ENCODE measurements around the gene FGF13.

Gene FGF13

DNA sequence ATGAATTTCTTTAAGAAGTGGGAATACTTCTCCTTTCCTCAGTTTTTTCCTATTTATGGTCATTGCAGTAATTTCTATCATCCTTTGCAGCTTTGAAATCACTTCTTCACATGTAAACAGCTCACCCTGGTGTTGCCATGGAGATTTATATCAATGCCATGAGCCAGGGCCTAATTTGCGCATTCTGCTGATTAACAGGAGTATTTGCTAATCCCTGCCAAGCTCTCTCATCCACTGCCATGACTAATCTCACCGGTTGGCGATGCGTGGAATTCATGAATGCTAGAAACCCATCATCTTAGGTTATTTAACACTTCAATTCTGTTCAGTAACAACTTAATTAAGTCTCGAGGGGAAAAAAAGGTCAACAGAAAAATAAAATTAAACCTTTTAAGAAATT lies 11.8 kb upstream of the FGF13 start:
- no peak for TF ChIP-seq Cebpa-rat (IDR thresholded peaks at IDR 0.05)
- H3K9me3 ChIP-seq (replicated peaks in 1 of 11), result no peaks in the 10 kb centered on the region
- peaks cover 0 to 3% (median 0%) of the 10 kb centered on the region in 11 experiments; a peak in 1 of 22 replicates for H4K20me1 ChIP-seq
- H3K27me3 ChIP-seq, result peaks cover 95 to 100% (median 99%) of the 10 kb centered on the region in 11 experiments
- H3K4me2 ChIP-seq, result no peak overlapping the region
- no peak overlapping the region for H3K4me3 ChIP-seq
- no peaks in the 10 kb centered on the region for H3K4me1 ChIP-seq
- no peak overlapping the region for H3K27ac ChIP-seq
- H3K9ac ChIP-seq, result no peak overlapping the region
- no peaks in the 10 kb centered on the region for H3K36me3 ChIP-seq

DNA sequence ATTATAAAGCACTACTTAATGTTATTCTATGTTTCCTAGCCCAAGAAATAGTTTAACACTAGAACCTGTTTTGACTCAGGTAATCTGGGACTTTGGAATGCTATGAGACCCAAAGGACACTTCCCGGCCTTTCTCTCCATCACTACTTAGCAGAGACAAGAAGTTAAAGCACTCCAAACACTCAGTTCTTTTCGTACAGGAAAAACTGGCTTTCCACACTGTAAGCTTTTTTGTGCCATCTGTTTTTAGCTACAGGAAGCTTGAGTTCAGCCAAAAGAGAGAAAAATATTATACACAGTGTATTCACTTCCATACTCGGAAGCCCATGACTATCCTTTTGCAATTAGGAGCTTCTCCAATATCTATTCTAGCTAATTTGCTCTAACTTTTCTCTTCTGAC lies 7.9 kb upstream of the FGF13 start:
- Histone ChIP-seq H3K4me2 (no peak overlapping the region), H4K20me1 (peaks cover 0 to 6% (median 0%) of the 10 kb centered on the region in 11 experiments; a peak in 1 of 22 replicates), H3K4me1 (no peaks in the 10 kb centered on the region), H3K36me3 (no peaks in the 10 kb centered on the region), H3K4me3 (no peak overlapping the region), H3K27me3 (peaks cover 96 to 100% (median 99%) of the 10 kb centered on the region in 11 experiments), H3K9ac (no peak overlapping the region), H3K9me3 (replicated peaks in 1 of 11) (no peaks in the 10 kb centered on the region), H3K27ac (no peak overlapping the region)
- no peak for TF ChIP-seq Cebpa-rat (IDR thresholded peaks at IDR 0.05)

DNA sequence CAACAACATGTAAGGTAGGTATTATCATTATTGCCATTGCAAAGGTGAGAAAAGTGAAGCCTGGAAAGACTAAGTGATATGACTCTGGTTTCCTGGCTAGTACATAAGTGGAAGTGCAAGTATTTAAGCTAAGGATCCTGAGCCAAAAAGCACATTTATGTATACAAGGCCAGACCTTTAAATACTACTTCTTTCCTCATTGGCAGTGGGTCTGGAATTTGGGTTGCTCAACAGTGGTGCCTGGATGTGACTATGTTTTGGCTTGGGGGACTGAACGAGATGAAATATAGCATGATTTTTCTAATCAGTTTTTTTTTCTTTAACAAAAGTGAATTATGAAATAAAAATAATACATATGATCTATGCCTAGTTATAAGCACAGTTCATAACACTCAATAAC lies 7.4 kb upstream of the FGF13 start:
- H3K27ac ChIP-seq, result no peak overlapping the region
- H3K36me3 ChIP-seq, result no peaks in the 10 kb centered on the region
- H3K4me2 ChIP-seq, result no peak overlapping the region
- no peaks in the 10 kb centered on the region for H3K4me1 ChIP-seq
- H3K4me3 ChIP-seq, result no peak overlapping the region
- H3K9ac ChIP-seq, result no peak overlapping the region
- H4K20me1 ChIP-seq, result peaks cover 0 to 6% (median 0%) of the 10 kb centered on the region in 11 experiments; a peak in 1 of 22 replicates
- no peaks in the 10 kb centered on the region for H3K9me3 ChIP-seq (replicated peaks in 1 of 11)
- no peak for TF ChIP-seq Cebpa-rat (IDR thresholded peaks at IDR 0.05)
- H3K27me3 ChIP-seq, result peaks cover 95 to 100% (median 99%) of the 10 kb centered on the region in 11 experiments

DNA sequence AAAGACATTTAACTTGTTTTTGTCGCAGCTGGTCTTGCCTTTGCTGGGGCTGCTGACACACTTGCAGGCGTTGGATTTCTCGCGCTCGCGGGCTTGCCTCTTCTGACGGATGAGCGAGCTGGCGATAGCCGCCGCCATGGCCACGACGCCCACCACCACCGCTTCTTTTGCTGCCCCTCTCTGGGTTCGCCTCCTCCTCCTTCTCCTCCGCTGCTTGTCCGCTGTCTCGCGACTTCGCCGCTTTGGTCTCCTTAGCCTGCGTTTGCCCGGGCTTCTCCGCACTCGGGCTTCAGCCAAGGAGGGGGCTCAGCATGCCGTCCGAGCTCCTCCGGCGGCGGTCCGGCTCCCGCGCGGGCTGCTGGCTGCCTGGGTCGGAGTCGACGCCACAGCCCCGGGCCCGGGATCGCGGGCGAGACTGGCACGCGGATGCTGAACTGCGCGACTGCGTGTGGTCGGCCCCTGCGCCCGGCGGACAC lies 613 bp downstream of the FGF13 start:
- Histone ChIP-seq H3K27ac (no peak overlapping the region), H3K36me3 (no peaks in the 10 kb centered on the region), H3K4me2 (no peak overlapping the region), H3K4me3 (no peak overlapping the region), H3K4me1 (no peaks in the 10 kb centered on the region), H3K27me3 (peaks cover 79 to 92% (median 87%) of the 10 kb centered on the region in 11 experiments), H4K20me1 (peaks cover 0 to 3% (median 0%) of the 10 kb centered on the region in 11 experiments; a peak in 3 of 22 replicates), H3K9me3 (replicated peaks in 1 of 11) (peaks cover 3 to 26% (median 15%) of the 10 kb centered on the region in 11 experiments; a peak in 15 of 22 replicates), H3K9ac (no peak overlapping the region)
- no peak for TF ChIP-seq Cebpa-rat (IDR thresholded peaks at IDR 0.05)

DNA sequence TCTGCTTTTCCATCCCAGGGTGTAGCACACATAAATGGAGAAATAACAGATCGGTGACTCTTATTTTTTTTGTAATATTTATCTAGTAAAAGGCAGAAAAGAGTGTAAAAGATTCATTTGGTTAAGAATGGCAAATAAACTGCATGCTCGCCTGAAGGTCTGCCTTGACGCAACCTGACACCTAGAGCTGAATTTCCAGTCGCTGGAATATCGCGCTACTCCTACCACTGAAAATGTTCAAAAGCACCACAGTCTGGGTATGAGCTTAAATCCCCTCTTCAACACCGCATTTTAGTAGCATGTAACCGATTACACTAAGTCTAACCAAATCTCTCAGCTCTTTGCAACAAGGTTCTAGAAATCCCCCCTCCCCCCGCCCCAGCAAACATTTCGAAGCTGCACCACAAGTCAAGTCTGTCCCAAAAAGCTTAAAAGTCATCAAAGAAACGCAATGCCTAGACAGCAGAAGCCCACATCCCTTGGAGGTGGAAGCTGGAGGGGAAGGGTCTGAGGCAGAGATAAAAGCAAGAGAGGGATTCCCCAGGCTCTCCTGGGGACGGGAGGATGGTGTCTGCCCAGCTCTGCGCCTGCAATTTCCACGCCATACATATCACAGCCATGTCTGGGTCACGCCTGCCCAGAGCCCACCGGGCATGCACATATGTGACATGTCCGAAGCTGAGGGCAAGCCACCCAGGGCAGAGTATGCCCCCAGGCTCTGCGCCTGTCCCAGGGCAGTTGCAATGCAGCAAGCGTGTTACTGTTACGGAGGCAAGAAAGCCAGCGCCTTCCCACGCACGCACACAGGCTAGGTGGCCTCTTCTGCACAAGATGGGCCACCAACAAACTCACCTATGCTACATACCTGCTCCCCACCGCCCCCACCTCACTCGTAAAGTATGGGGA lies 1.4 kb downstream of the FGF13 start:
- H4K20me1 ChIP-seq, result peaks cover 0 to 3% (median 0%) of the 10 kb centered on the region in 11 experiments; a peak in 3 of 22 replicates
- no peak for TF ChIP-seq Cebpa-rat (IDR thresholded peaks at IDR 0.05)
- H3K36me3 ChIP-seq, result no peaks in the 10 kb centered on the region
- no peak overlapping the region for H3K9ac ChIP-seq
- no peaks in the 10 kb centered on the region for H3K4me1 ChIP-seq
- no peak overlapping the region for H3K27ac ChIP-seq
- H3K4me2 ChIP-seq, result no peak overlapping the region
- peaks cover 3 to 26% (median 15%) of the 10 kb centered on the region in 11 experiments; a peak in 15 of 22 replicates for H3K9me3 ChIP-seq (replicated peaks in 1 of 11)
- peaks cover 81 to 92% (median 87%) of the 10 kb centered on the region in 11 experiments for H3K27me3 ChIP-seq
- no peak overlapping the region for H3K4me3 ChIP-seq

DNA sequence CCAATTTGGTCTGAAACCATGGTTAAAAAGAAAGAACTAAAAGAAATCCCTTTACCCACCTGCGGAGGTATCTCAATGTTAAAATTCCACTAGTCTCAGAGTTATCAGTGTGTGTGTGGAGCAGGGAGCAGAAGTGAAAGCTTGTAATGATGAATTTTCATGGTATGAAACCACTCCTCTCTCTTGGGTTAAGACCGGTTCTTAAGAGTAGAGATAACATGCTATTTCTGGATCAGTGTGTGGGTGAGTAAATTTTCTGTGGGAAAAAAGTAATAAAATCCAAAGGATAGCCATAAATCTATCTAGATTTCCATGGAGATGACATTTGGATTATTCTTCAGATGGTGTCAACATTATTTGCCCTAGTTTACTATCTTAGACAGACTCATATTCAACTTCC lies 3.2 kb downstream of the FGF13 start:
- peaks cover 0 to 3% (median 0%) of the 10 kb centered on the region in 11 experiments; a peak in 3 of 22 replicates for H4K20me1 ChIP-seq
- no peak overlapping the region for H3K4me2 ChIP-seq
- no peaks in the 10 kb centered on the region for H3K4me1 ChIP-seq
- H3K9ac ChIP-seq, result no peak overlapping the region
- no peaks in the 10 kb centered on the region for H3K36me3 ChIP-seq
- H3K9me3 ChIP-seq (replicated peaks in 1 of 11), result peaks cover 3 to 26% (median 15%) of the 10 kb centered on the region in 11 experiments; a peak in 15 of 22 replicates
- no peak overlapping the region for H3K27ac ChIP-seq
- H3K27me3 ChIP-seq, result peaks cover 78 to 92% (median 87%) of the 10 kb centered on the region in 11 experiments
- no peak for TF ChIP-seq Cebpa-rat (IDR thresholded peaks at IDR 0.05)
- H3K4me3 ChIP-seq, result no peak overlapping the region

DNA sequence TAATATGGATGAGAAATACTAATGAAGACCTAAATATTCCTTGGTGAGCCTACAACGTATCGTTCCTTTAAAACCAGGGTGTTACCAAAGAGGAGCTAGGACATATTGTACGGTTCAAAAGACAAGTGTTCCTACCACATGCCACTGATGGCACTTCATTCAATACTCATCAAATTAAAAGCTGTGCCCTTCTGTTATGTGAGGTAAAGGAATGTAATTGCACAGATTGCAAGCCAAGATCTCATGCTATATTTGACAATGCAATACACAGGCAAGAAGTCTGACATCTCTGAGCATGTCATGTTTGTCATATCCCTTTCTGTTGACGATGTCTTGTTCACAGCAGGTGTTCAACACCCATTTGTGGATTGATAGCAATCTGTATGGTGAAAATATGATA lies 6.9 kb downstream of the FGF13 start:
- Histone ChIP-seq H3K36me3 (no peaks in the 10 kb centered on the region), H3K4me1 (no peaks in the 10 kb centered on the region), H3K27me3 (peaks cover 92 to 100% (median 98%) of the 10 kb centered on the region in 11 experiments)

DNA sequence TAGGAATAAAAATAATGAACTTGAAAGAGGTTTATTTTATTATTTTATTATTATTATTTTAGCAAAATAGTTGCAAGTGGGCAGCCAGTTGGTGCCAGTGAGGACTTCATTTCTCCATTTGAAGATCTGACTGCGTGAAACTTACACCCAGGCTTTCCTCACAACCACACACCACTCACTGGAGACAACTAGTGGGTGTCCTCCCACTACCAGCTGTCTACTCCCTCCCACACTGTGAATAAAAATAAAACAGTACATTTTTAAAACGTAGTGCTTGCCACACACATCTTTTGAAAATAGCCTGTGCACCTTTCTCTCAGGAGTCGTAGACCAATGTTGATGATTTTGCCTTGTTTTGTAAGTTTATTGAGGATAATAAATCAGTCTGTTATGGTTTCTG lies 7.4 kb downstream of the FGF13 start:
- Histone ChIP-seq H3K27me3 (peaks cover 92 to 100% (median 98%) of the 10 kb centered on the region in 11 experiments), H3K4me1 (no peaks in the 10 kb centered on the region), H3K27ac (no peak overlapping the region), H3K4me2 (no peak overlapping the region), H3K36me3 (no peaks in the 10 kb centered on the region), H4K20me1 (no peaks in the 10 kb centered on the region; a peak in 2 of 22 replicates), H3K9ac (no peak overlapping the region), H3K4me3 (no peak overlapping the region), H3K9me3 (replicated peaks in 1 of 11) (no peaks in the 10 kb centered on the region)
- no peak for TF ChIP-seq Cebpa-rat (IDR thresholded peaks at IDR 0.05)

More for the DNA sequence above, 6.9 kb downstream of the FGF13 start:
- Histone ChIP-seq H3K27ac (no peak overlapping the region), H3K4me2 (no peak overlapping the region), H4K20me1 (no peaks in the 10 kb centered on the region; a peak in 2 of 22 replicates), H3K4me3 (no peak overlapping the region), H3K9ac (no peak overlapping the region), H3K9me3 (replicated peaks in 1 of 11) (no peaks in the 10 kb centered on the region)
- no peak for TF ChIP-seq Cebpa-rat (IDR thresholded peaks at IDR 0.05)

DNA sequence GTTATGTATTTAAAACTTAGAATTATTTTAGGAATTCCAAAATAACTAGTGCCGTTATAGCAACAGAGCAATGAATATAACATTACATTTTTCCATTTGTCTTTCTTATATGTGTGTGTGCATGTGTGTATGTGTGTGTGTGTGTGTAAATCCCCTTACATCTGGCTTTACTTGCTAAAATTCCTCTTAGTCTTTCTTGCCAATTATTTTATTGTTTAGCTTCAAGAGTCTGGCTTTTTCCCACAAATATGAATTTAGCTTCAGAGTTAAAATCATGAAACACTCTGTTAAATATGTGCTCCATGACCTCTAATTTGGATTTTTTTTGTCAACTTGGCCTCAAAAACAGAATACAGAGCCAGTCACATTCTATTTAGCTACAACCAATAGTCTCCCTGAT lies 18.9 kb downstream of the FGF13 start:
- Histone ChIP-seq H3K4me3 (no peak overlapping the region), H3K27ac (no peak overlapping the region), H3K27me3 (peaks cover 88 to 100% (median 97%) of the 10 kb centered on the region in 11 experiments), H3K9ac (no peak overlapping the region), H4K20me1 (no peaks in the 10 kb centered on the region), H3K9me3 (replicated peaks in 1 of 11) (no peaks in the 10 kb centered on the region), H3K4me2 (no peak overlapping the region), H3K4me1 (no peaks in the 10 kb centered on the region), H3K36me3 (no peaks in the 10 kb centered on the region)
- no peak for TF ChIP-seq Cebpa-rat (IDR thresholded peaks at IDR 0.05)

Data from BLaER1 treated with 17β-estradiol and CSF1 and Interleukin-3, amounts not matched to agents 10 nM and 100 nM (cell line).